ENCODE measurements around the gene CEACAM4. TPM values are rescaled to one million over a fixed set of nuclear protein-coding genes. Genes with fewer than 3 reads are reported as not detected.

CEACAM4 gene
- total and polyA plus RNA-seq, 2 donors (not counting 1 experiment from before 2014, with no cell fraction given): not detected

GRCh38 chr19:41595258-41595889 is 31.5 kb downstream of the CEACAM4 start:
- H3K9me3 ChIP-seq (ENCODE audit: control insufficient read depth, insufficient read depth, low read depth, low read length): no peaks in the 10 kb centered on the region
- peak; percentile 68 to 79 for DNase-seq (ENCODE audit: low read depth in 2 of 2)
- TF ChIP-seq CTCF (conservative IDR thresholded peaks at IDR 0.05 in 1 of 2, IDR thresholded peaks at IDR 0.05 in 1 of 2; ENCODE audit: low read depth in 1 of 2, low read length in 2 of 2): peak; percentile 40 to 66
- TF ChIP-seq EZH2 (IDR thresholded peaks at IDR 0.05; ENCODE audit: low read length, missing control alignments): no peak

GRCh38 chr19:41591951-41592562 is 34.8 kb downstream of the CEACAM4 start:
- no peak overlapping the region for H3K27ac ChIP-seq (ENCODE audit: insufficient read depth, low read length)
- H2AFZ ChIP-seq (ENCODE audit: low read length): no peak overlapping the region
- H3K27me3 ChIP-seq (ENCODE audit: control insufficient read depth, insufficient read depth, low read length): no peaks in the 10 kb centered on the region
- H3K4me3 ChIP-seq (replicated peaks in 1 of 4; ENCODE audit: control extremely low read depth in 1 of 4, insufficient read depth in 1 of 4, low read depth in 3 of 4, low read length in 4 of 4): no peak overlapping the region
- no peaks in the 10 kb centered on the region for H4K20me1 ChIP-seq (ENCODE audit: control insufficient read depth, extremely low read depth, insufficient read depth, low read length)
- H3K9me3 ChIP-seq (ENCODE audit: control insufficient read depth, insufficient read depth, low read depth, low read length): no peaks in the 10 kb centered on the region
- no peak overlapping the region for H3K4me2 ChIP-seq (ENCODE audit: extremely low read depth, insufficient read depth, low read length)
- H3K79me2 ChIP-seq (ENCODE audit: control insufficient read depth, insufficient read depth, low read length): no peaks in the 10 kb centered on the region
- DNase-seq (ENCODE audit: low read depth in 2 of 2): no peak
- no peak overlapping the region for H3K9ac ChIP-seq (ENCODE audit: insufficient read depth, low read length)
- H3K4me1 ChIP-seq (ENCODE audit: control insufficient read depth, extremely low read depth, insufficient read depth, low read length): no peaks in the 10 kb centered on the region
- no peaks in the 10 kb centered on the region for H3K36me3 ChIP-seq (ENCODE audit: control insufficient read depth, insufficient read depth, low read length)
- TF ChIP-seq EZH2 (IDR thresholded peaks at IDR 0.05; ENCODE audit: low read length, missing control alignments): no peak
- no peak for TF ChIP-seq CTCF (conservative IDR thresholded peaks at IDR 0.05 in 1 of 2, IDR thresholded peaks at IDR 0.05 in 1 of 2; ENCODE audit: low read depth in 1 of 2, low read length in 2 of 2)

More at GRCh38 chr19:41595258-41595889, 31.5 kb downstream of the CEACAM4 start:
- Histone ChIP-seq H3K4me3 (replicated peaks in 1 of 4; ENCODE audit: control extremely low read depth in 1 of 4, insufficient read depth in 1 of 4, low read depth in 3 of 4, low read length in 4 of 4) (no peak overlapping the region), H4K20me1 (ENCODE audit: control insufficient read depth, extremely low read depth, insufficient read depth, low read length) (no peaks in the 10 kb centered on the region), H2AFZ (ENCODE audit: low read length) (no peak overlapping the region), H3K9ac (ENCODE audit: insufficient read depth, low read length) (no peak overlapping the region), H3K79me2 (ENCODE audit: control insufficient read depth, insufficient read depth, low read length) (no peaks in the 10 kb centered on the region), H3K27me3 (ENCODE audit: control insufficient read depth, insufficient read depth, low read length) (no peaks in the 10 kb centered on the region), H3K27ac (ENCODE audit: insufficient read depth, low read length) (no peak overlapping the region), H3K4me1 (ENCODE audit: control insufficient read depth, extremely low read depth, insufficient read depth, low read length) (no peaks in the 10 kb centered on the region), H3K36me3 (ENCODE audit: control insufficient read depth, insufficient read depth, low read length) (no peaks in the 10 kb centered on the region), H3K4me2 (ENCODE audit: extremely low read depth, insufficient read depth, low read length) (no peak overlapping the region)

GRCh38 chr19:41590936-41591335 is 35.9 kb downstream of the CEACAM4 start:
- no peak overlapping the region for H3K4me3 ChIP-seq (replicated peaks in 1 of 4; ENCODE audit: control extremely low read depth in 1 of 4, insufficient read depth in 1 of 4, low read depth in 3 of 4, low read length in 4 of 4)
- no peaks in the 10 kb centered on the region for H3K36me3 ChIP-seq (ENCODE audit: control insufficient read depth, insufficient read depth, low read length)
- H3K9me3 ChIP-seq (ENCODE audit: control insufficient read depth, insufficient read depth, low read depth, low read length): no peaks in the 10 kb centered on the region

More at GRCh38 chr19:41590936-41591335, 35.9 kb downstream of the CEACAM4 start:
- H3K27me3 ChIP-seq (ENCODE audit: control insufficient read depth, insufficient read depth, low read length): no peaks in the 10 kb centered on the region
- H2AFZ ChIP-seq (ENCODE audit: low read length): no peak overlapping the region
- no peak for DNase-seq (ENCODE audit: low read depth in 2 of 2)
- H3K27ac ChIP-seq (ENCODE audit: insufficient read depth, low read length): no peak overlapping the region
- H4K20me1 ChIP-seq (ENCODE audit: control insufficient read depth, extremely low read depth, insufficient read depth, low read length): no peaks in the 10 kb centered on the region
- no peak overlapping the region for H3K4me2 ChIP-seq (ENCODE audit: extremely low read depth, insufficient read depth, low read length)
- no peak overlapping the region for H3K9ac ChIP-seq (ENCODE audit: insufficient read depth, low read length)
- no peaks in the 10 kb centered on the region for H3K4me1 ChIP-seq (ENCODE audit: control insufficient read depth, extremely low read depth, insufficient read depth, low read length)
- H3K79me2 ChIP-seq (ENCODE audit: control insufficient read depth, insufficient read depth, low read length): no peaks in the 10 kb centered on the region
- TF ChIP-seq CTCF (conservative IDR thresholded peaks at IDR 0.05 in 1 of 2, IDR thresholded peaks at IDR 0.05 in 1 of 2; ENCODE audit: low read depth in 1 of 2, low read length in 2 of 2) (no peak), EZH2 (IDR thresholded peaks at IDR 0.05; ENCODE audit: low read length, missing control alignments) (no peak)
